Kidney epithelial cell (primary cell): ENCODE measurements around the gene AP3M1. TPM values are rescaled to one million over a fixed set of nuclear protein-coding genes. Genes with fewer than 3 reads are reported as not detected.
A peak's percentile ranks its signal among the peaks of the same experiment; 100 is the strongest.
"Not testable (repeated sequence)": the region's sequence is repeated elsewhere in the genome, so short reads cannot be mapped to it uniquely, and the experiment has no call there.

Experiments
- DNase-seq: peaks from one replicate; pipeline ENCODE4 v3.0.0-alpha.2; 2010; ENCODE audit warnings: low read depth
- H3K27me3 ChIP-seq: 2 replicates; pipeline ENCODE4 v1.6.0; 2011; ENCODE audit warnings: low read length; ENCODE audit not compliant: control insufficient read depth, insufficient read depth
- H3K36me3 ChIP-seq: 2 replicates; pipeline ENCODE4 v1.5.1; 2011; ENCODE audit warnings: low read length; ENCODE audit not compliant: control insufficient read depth, insufficient read depth
- H3K4me3 ChIP-seq: 2 replicates; pipeline ENCODE4 v1.5.1; 2011; ENCODE audit warnings: low read depth, mild to moderate bottlenecking, control low read depth, low read length
- CTCF ChIP-seq: IDR thresholded peaks from 2 replicates; pipeline ENCODE4 v1.5.1; 2011; ENCODE audit warnings: mild to moderate bottlenecking, moderate library complexity, low read length, control low read depth, inconsistent platforms; ENCODE audit not compliant: insufficient read depth, poor library complexity, severe bottlenecking
- total RNA-seq: library from RNA; depleted of rRNA; stranded (reverse); fragments of >200 nt; gene quantifications from 2 replicates; pipeline ENCODE4 v1.2.3, GENCODE V29; 2015

Gene AP3M1
- total RNA-seq, 1 donor from 2014 or later, result 31.0 TPM

- no peaks in the 10 kb centered on the region for H3K27me3 ChIP-seq
- no peak overlapping the region for H3K4me3 ChIP-seq
- no peak for TF ChIP-seq CTCF
- DNase-seq, result no peak
- H3K36me3 ChIP-seq, result no peaks in the 10 kb centered on the region
These were observed 6.3 kb upstream of the AP3M1 start for GRCh38 chr10:74156919-74157289.

GRCh38 chr10:74153676-74154075, 3.0 kb upstream of the AP3M1 start:
- no peak for TF ChIP-seq CTCF
- DNase-seq, result no peak
- Histone ChIP-seq H3K27me3 (no peaks in the 10 kb centered on the region), H3K36me3 (no peaks in the 10 kb centered on the region), H3K4me3 (no peak overlapping the region)

- peak; percentile 35 for TF ChIP-seq CTCF
- H3K4me3 ChIP-seq, result no peak overlapping the region
- H3K27me3 ChIP-seq, result no peaks in the 10 kb centered on the region
- H3K36me3 ChIP-seq, result no peaks in the 10 kb centered on the region
- no peak for DNase-seq
These were observed 2.5 kb upstream of the AP3M1 start for GRCh38 chr10:74153123-74153522.

DNA sequence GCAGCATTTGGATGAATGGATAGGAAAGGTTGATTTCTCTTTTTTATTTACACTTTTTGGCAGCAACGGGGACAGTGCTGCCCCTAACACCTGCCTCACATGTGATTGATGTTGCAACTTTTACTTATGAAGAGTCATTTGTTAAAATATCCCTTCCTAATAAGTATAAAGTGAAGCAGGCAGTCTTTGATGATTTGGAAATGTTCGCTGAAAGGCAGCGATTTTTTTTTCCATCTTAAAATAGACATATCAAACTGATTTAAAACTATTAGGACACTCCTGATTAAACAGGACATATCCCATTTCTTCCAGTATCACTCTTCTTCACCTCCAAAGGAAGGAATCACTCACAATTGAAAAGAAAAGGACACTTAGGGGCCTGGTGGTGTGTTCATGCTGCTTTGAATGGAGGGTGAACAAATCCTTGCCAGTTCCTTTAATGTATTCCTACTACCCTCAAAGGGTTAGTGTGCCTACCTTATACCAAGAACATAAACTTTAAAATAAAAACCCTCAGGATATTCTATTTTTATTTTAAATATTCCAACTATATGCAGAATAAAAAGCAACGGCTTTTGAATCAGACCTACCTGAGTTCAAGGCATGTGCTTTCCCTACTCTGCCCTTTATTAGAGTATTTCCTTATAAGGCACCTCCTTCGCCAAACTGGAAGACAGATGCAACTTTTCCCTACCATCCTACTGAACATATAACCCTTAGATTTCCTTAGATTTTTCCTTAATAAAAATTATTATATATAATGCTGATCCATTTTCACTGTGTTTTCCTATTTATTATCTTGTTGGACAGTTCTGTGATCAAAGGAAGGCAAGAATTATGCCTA, 1.5 kb upstream of the AP3M1 start:
- no peaks in the 10 kb centered on the region for H3K27me3 ChIP-seq

DNA sequence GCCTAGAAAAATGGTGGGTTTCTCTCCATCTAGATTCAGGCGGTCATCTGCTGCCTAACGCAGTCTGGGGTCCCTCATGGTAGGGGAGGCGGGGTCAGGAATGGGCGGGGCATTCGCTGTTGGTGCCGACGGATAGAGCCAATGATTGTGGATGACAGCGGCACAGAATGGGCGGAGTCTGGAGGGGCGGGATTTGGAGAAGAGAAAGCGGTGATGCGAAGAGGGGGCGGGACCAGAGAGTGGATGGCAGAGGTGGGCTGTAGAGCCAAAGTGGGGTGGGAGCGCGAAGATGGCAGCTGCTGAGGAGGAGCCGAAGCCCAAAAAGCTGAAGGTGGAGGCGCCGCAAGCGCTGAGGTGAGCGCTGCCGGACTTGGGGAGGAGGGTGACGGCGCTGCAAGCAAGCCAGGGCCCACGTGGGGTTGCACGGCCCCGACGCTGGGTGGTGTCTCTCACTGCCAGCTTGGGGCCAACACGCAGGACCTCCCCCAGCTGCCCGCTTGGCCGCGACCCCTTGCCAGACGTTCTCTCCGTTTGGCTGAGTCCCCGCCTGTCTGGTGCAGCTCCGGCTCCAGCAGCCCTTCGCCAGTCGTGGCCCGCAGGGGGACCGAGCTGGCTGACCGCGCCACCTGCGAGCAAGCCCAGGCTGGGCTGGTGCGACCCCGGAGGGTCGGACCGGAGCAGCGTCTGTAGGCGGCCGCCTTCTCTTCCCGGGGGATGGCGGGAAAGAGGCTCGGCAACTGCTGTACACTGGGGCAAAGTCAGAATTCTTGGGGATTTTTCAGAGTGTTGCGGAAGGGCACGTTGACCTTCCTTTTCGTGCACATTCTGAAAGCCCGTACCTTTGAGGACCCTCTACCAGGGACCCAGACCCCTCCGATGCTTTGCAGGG, 606 bp upstream of the AP3M1 start, which contains the start of gene ADK:
Gene ADK (plus strand): TSS at position 232 of the 889 bp plus-strand sequence. CDS start 58 bp downstream, at position 290.
- H3K27me3 ChIP-seq, result no peaks in the 10 kb centered on the region
- peak; percentile 87 for DNase-seq
- H3K36me3 ChIP-seq, result no peaks in the 10 kb centered on the region
- TF ChIP-seq CTCF, result peak; percentile 15
- peak within 1 kb of the TSS; percentile 91 for H3K4me3 ChIP-seq

More for the DNA sequence above, 1.5 kb upstream of the AP3M1 start:
- Histone ChIP-seq H3K36me3 (no peaks in the 10 kb centered on the region), H3K4me3 (peak overlapping the region; percentile 71)
- no peak for TF ChIP-seq CTCF
- DNase-seq, result no peak

GRCh38 chr10:74146980-74147379, 3.6 kb downstream of the AP3M1 start:
- not testable (repeated sequence) for H3K27me3 ChIP-seq, DNase-seq, H3K4me3 ChIP-seq, H3K36me3 ChIP-seq
